Heart left ventricle (tissue), 13 donors: ENCODE measurements around the gene VPS18.

Source experiments
- POLR2A ChIP-seq, 2 donors: fragments of 450-650 bp; IDR thresholded peaks; one replicate each; pipeline ENCODE4 v1.6.1; 2017; ENCODE audit warnings: antibody characterized with exemption in 2 of 2, mild to moderate bottlenecking in 2 of 2, moderate library complexity in 2 of 2
- TF ChIP-seq, protein P1 (sequence below), 12 donors: fragments of 200-600 bp; sonication (generic) in 4 of 12; IDR thresholded peaks; one replicate each; pipeline versions ENCODE4 v1.5.0 to v1.8.0; 2018 to 2022; ENCODE audit warnings: antibody characterized with exemption in 12 of 12, mild to moderate bottlenecking in 5 of 12
- donor health status: ischemic (EF 13 %, LVEDD 7.1; RV severe dilation, severe dysfunction).
- donor health status: DM: no; HTN: yes; CAD: no.
- donor health status: DM: no; HTN: no; CAD: no.
- donor health status: ischemic (EF 25% LVEDD 6.9; RV normal size, moderate dysfunction).
- donor health status: ischemic (EF 25% LVEDD 5.7; RV mildly dilated, moderate dysfunction).
- donor health status: ischemic (EF 35%, LVEDD 5.7; RV mildly dilated, moderate dysfunction).
- donor health status: nonischemic (EF 11% LVEDD 7.7; RV severe dilation, severe dysfunction).
- donor health status: DM: yes; HTN: yes; CAD: no.
- donor health status: PGD.
- donor health status: ischemic (EF 29% LVEDD 5.4; RV normal size, mild dysfunction).
- donor health status: nonischemic (EF 23%, LVEDD 6.1; RV moderate dilation, normal function).

DNA sequence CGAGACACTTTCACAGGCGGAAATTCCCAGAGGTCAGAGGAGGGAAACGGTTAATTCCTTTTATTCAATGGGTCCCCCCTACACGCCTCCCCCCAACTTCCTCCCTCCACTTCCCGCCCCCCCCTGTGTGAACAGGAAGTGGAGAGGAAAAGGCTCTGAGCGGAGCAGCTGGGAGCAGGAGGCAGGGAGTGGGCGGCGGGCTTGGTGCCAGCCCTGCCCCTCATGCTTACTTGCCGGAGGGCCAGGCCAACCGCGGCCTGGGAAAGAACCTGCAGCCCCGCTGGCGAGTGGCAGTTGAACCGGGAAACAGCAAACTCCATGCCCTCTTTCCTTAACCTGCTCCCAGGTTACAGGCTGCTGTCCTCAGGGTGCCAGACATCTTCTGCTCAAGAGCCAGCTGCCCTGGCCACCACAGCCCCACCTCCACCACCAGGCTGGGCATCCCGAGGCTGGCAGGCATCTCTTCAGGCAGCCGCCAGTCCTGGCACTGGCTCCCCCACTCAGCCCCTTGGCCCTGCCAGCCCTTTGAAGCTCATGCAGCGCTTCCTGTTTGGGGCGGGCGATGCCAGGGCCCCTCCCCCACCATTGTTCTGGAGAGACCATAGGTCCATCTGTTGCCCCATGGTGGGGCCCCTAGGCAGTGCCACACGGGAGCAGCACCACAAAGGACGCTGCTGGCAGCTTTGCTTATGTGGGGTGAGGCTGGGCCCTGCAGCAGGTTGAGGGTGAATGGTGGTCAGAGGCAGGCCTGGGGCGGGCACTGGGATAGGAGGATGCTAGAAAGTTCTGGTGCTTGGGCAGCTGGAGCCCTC, 12.9 kb downstream of the VPS18 start:
- TF ChIP-seq, protein P1, sequence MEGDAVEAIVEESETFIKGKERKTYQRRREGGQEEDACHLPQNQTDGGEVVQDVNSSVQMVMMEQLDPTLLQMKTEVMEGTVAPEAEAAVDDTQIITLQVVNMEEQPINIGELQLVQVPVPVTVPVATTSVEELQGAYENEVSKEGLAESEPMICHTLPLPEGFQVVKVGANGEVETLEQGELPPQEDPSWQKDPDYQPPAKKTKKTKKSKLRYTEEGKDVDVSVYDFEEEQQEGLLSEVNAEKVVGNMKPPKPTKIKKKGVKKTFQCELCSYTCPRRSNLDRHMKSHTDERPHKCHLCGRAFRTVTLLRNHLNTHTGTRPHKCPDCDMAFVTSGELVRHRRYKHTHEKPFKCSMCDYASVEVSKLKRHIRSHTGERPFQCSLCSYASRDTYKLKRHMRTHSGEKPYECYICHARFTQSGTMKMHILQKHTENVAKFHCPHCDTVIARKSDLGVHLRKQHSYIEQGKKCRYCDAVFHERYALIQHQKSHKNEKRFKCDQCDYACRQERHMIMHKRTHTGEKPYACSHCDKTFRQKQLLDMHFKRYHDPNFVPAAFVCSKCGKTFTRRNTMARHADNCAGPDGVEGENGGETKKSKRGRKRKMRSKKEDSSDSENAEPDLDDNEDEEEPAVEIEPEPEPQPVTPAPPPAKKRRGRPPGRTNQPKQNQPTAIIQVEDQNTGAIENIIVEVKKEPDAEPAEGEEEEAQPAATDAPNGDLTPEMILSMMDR (IDR thresholded peaks at IDR 0.05) = no peak
- no peak for TF ChIP-seq POLR2A (IDR thresholded peaks at IDR 0.05)
